AG04449 (cell line): ENCODE measurements around the gene CFAP65.

Experiments used
- CTCF ChIA-PET: fragments of 350-600 bp; formaldehyde crosslinking; extraction: SDS; loops from one replicate; lab custom pipeline; 2021; ENCODE audit warnings: antibody characterized with exemption; lab: Yijun Ruan, JAX
- POLR2A ChIA-PET: fragments of 400-600, 350-600 bp; formaldehyde crosslinking; extraction: SDS; loops from one replicate; lab custom pipeline; 2020; ENCODE audit warnings: antibody characterized with exemption, inconsistent platforms; lab: Yijun Ruan, JAX
- DNase-seq: peaks from one replicate; pipeline ENCODE4 v3.0.0-alpha.2; 2010; ENCODE audit warnings: low read depth, low spot score
- H3K4me3 ChIP-seq: 2 replicates; pipeline ENCODE4 v1.5.1; 2011; ENCODE audit warnings: low read depth, mild to moderate bottlenecking, control low read depth, low read length
- CTCF ChIP-seq: IDR thresholded peaks from one replicate; pipeline ENCODE4 v1.5.1; 2011; ENCODE audit warnings: mild to moderate bottlenecking, moderate library complexity, low read length, control low read depth, inconsistent platforms; ENCODE audit not compliant: insufficient read depth; ENCODE audit errors: missing control alignments

CFAP65 gene

GRCh38 chr2:219078126-219078525 is 36.8 kb upstream of the CFAP65 start:
- TF ChIP-seq CTCF, result no peak
- ChIA-PET CTCF (interaction anchor here (1.0 to 5.1 kb wide), 6 partner anchors 10 to 42 kb away, joined by 3 to 39 read pairs (median 4); no protein-coding TSS in a partner anchor), POLR2A (no interaction called here)
- no peak for DNase-seq
- no peak overlapping the region for H3K4me3 ChIP-seq

- CTCF ChIA-PET, result interaction anchor here (1.1 to 28.6 kb wide), 8 partner anchors 8 to 79 kb away, joined by 3 to 709 read pairs (median 70); partner anchors contain the start of genes IHH and NHEJ1
- H3K4me3 ChIP-seq, result no peak overlapping the region
- no peak for DNase-seq
- POLR2A ChIA-PET, result no interaction called here
- no peak for TF ChIP-seq CTCF
Observed at GRCh38 chr2:219076253-219076652, 34.9 kb upstream of the CFAP65 start.

GRCh38 chr2:219073413-219074129 is 32.3 kb upstream of the CFAP65 start:
- DNase-seq, result peak; percentile 16
- POLR2A ChIA-PET, result no interaction called here
- CTCF ChIA-PET, result interaction anchor here (0.7 to 28.6 kb wide), 18 partner anchors 9 to 243 kb away, joined by 3 to 709 read pairs (median 7); partner anchors contain the start of genes CFAP65, IHH and NHEJ1
- TF ChIP-seq CTCF, result peak; percentile 52
- no peak overlapping the region for H3K4me3 ChIP-seq

GRCh38 chr2:219072741-219073250 is 31.5 kb upstream of the CFAP65 start:
- POLR2A ChIA-PET, result no interaction called here
- no peak for TF ChIP-seq CTCF
- DNase-seq, result no peak
- no peak overlapping the region for H3K4me3 ChIP-seq
- CTCF ChIA-PET, result interaction anchor here (0.6 to 28.6 kb wide), 23 partner anchors 8 to 257 kb away, joined by 3 to 709 read pairs (median 6); partner anchors contain the start of genes CFAP65, IHH and NHEJ1

GRCh38 chr2:219071131-219071816 is 30.0 kb upstream of the CFAP65 start:
- no peak for DNase-seq
- POLR2A ChIA-PET, result interaction anchor here (0.6 kb wide), 1 partner anchor 203 kb away, joined by 3 read pairs; no protein-coding TSS in a partner anchor
- TF ChIP-seq CTCF, result no peak
- CTCF ChIA-PET, result interaction anchor here (0.8 to 28.6 kb wide), 16 partner anchors 9 to 175 kb away, joined by 3 to 709 read pairs (median 14); partner anchors contain the start of genes IHH and NHEJ1
- H3K4me3 ChIP-seq, result no peak overlapping the region

GRCh38 chr2:219065484-219065883 is 24.2 kb upstream of the CFAP65 start:
- CTCF ChIA-PET, result interaction anchor here (1.2 to 28.6 kb wide), 7 partner anchors 5 to 90 kb away, joined by 3 to 709 read pairs (median 191); partner anchors contain the start of genes IHH and NHEJ1

More at GRCh38 chr2:219065484-219065883, 24.2 kb upstream of the CFAP65 start:
- POLR2A ChIA-PET, result no interaction called here
- no peak for DNase-seq
- TF ChIP-seq CTCF, result no peak
- no peak overlapping the region for H3K4me3 ChIP-seq
